OCI-LY3 (cell line): ENCODE data around the gene KCNJ12.

Source experiments
- CTCF ChIP-seq: fragments of 200-600, 300-600 bp; sonication (generic); IDR thresholded peaks from 2 replicates; pipeline ENCODE4 v1.5.1; 2014; ENCODE audit warnings: antibody characterized with exemption, low read length, low read depth
- EZH2phosphoT487 ChIP-seq: fragments of 200-600 bp; shearing (Covaris generic); IDR thresholded peaks from 2 replicates; pipeline ENCODE4 v1.6.1; 2018; ENCODE audit warnings: antibody characterized with exemption, mixed run types, low read depth

- TF ChIP-seq CTCF = no peak
- TF ChIP-seq EZH2phosphoT487 = no peak
Observed at GRCh38 chr17:21356537-21357127, 19.5 kb upstream of the KCNJ12 start.
